D341Med (cell line): Measurements from ENCODE around the gene YEATS2.

ENCODE experiments used
- DNase-seq: peaks from one replicate; pipeline ENCODE4 v3.0.0; 2012; ENCODE audit warnings: low spot score

The YEATS2 gene

GRCh38 chr3:183837390-183837789 lies 139.8 kb downstream of the YEATS2 start:
- DNase-seq = no peak

- DNase-seq = no peak
Observed at GRCh38 chr3:183837894-183838293, 140.3 kb downstream of the YEATS2 start.

GRCh38 chr3:183839751-183840150 lies 142.2 kb downstream of the YEATS2 start:
- no peak for DNase-seq

- no peak for DNase-seq
Observed at GRCh38 chr3:183844606-183845005, 147.0 kb downstream of the YEATS2 start.

- no peak for DNase-seq
Observed at GRCh38 chr3:183845090-183845489, 147.5 kb downstream of the YEATS2 start.

GRCh38 chr3:183845608-183846288 lies 148.2 kb downstream of the YEATS2 start:
- DNase-seq = no peak

GRCh38 chr3:183854318-183855035 lies 156.9 kb downstream of the YEATS2 start:
- DNase-seq = no peak

GRCh38 chr3:183857863-183858262 lies 160.3 kb downstream of the YEATS2 start:
- DNase-seq = no peak
